ENCODE measurements around the gene RNASEH2B. TPM values are rescaled to one million over a fixed set of nuclear protein-coding genes. Genes with fewer than 3 reads are reported as not detected.

RNASEH2B gene
- total RNA-seq, 1 donor from 2014 or later, result 57.5 TPM

- Histone ChIP-seq H3K36me3 (no peaks in the 10 kb centered on the region), H3F3A (ENCODE audit: low read depth) (no peaks in the 10 kb centered on the region), H4K20me1 (ENCODE audit: low read depth) (no peaks in the 10 kb centered on the region), H3K4me2 (no peak overlapping the region), H3K27ac (no peak overlapping the region), H3K9me3 (ENCODE audit: low read depth) (no peaks in the 10 kb centered on the region), H3K4me3 (no peak overlapping the region), H3K9ac (no peak overlapping the region), H2AFZ (replicated peaks) (no peak overlapping the region), H3K27me3 (no peaks in the 10 kb centered on the region), H3K79me2 (ENCODE audit: low read depth) (no peaks in the 10 kb centered on the region), H3K4me1 (peaks cover 6% of the 10 kb centered on the region)
- no peak for DNase-seq (ENCODE audit: low spot score)
- TF ChIP-seq EZH2phosphoT487 (IDR thresholded peaks at IDR 0.05) (no peak), EZH2 (IDR thresholded peaks at IDR 0.05) (no peak), CTCF (IDR thresholded peaks at IDR 0.05) (no peak)
- no peak overlapping the region for H3K4me3 Mint-ChIP-seq
- H3K36me3 Mint-ChIP-seq, result no peaks in the 10 kb centered on the region
- H3K4me1 Mint-ChIP-seq, result peaks cover 18% of the 10 kb centered on the region
- no peak overlapping the region for H3K27ac Mint-ChIP-seq
- H3K9me3 Mint-ChIP-seq, result no peaks in the 10 kb centered on the region
- H3K27me3 Mint-ChIP-seq (ENCODE audit: insufficient read depth, low read depth), result peaks cover 5% of the 10 kb centered on the region
These were observed 91.1 kb downstream of the RNASEH2B start for GRCh38 chr13:51000571-51001260.

DNA sequence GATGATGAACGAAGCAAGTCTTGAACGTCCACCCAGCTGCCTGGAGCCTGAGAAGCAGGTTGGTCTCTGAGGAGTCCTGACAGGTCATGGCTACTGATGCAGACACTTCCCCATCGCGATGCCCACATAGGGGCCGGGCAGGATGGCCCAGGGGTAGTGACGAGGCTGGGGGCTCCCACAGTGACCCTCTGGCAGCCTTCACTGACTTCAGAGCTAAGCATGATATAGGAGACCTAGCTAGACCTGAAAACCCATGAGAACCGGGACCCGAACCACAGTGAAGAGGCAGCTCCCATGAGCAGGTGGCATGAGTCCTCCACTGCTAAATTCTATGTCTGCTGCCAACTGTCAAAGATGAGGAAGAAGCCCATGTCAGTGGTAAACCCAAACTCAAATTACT is 91.7 kb downstream of the RNASEH2B start:
- Mint-ChIP-seq H3K36me3 (no peaks in the 10 kb centered on the region), H3K4me1 (peaks cover 18% of the 10 kb centered on the region)
- H3K4me3 ChIP-seq, result no peak overlapping the region

DNA sequence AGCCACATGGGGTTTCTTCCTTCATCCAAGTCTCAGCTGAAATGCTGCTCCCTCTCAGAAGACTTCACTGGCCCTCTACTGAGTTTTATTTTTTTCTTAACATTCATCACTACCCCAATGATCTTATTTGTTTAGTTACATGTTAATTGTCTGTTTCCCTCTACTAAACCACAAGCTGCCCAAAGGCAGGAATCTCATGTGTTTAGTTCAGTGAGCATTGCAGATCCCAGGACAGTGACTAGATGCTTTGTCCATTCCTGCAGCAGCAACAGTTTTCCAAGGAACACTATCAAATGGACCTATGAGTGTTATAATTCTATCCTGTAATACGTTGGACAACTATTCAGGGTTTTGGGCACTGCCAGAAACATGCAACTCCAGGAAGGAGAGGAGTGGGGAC is 93.1 kb downstream of the RNASEH2B start:
- no peaks in the 10 kb centered on the region for H4K20me1 ChIP-seq (ENCODE audit: low read depth)
- H3K9ac ChIP-seq, result no peak overlapping the region
- no peak overlapping the region for H3K4me3 Mint-ChIP-seq
- no peaks in the 10 kb centered on the region for H3K79me2 ChIP-seq (ENCODE audit: low read depth)
- H3K27ac ChIP-seq, result no peak overlapping the region
- H3K9me3 Mint-ChIP-seq, result no peaks in the 10 kb centered on the region
- H3K27me3 ChIP-seq, result no peaks in the 10 kb centered on the region
- H3K4me2 ChIP-seq, result no peak overlapping the region
- no peak overlapping the region for H3K4me3 ChIP-seq
- peaks cover 6% of the 10 kb centered on the region for H3K4me1 ChIP-seq
- no peaks in the 10 kb centered on the region for H3K9me3 ChIP-seq (ENCODE audit: low read depth)
- H2AFZ ChIP-seq (replicated peaks), result no peak overlapping the region
- no peaks in the 10 kb centered on the region for H3F3A ChIP-seq (ENCODE audit: low read depth)
- no peak for TF ChIP-seq EZH2 (IDR thresholded peaks at IDR 0.05)
- TF ChIP-seq CTCF (IDR thresholded peaks at IDR 0.05), result no peak
- TF ChIP-seq EZH2phosphoT487 (IDR thresholded peaks at IDR 0.05), result no peak
- H3K27ac Mint-ChIP-seq, result no peak overlapping the region
- H3K36me3 ChIP-seq, result no peaks in the 10 kb centered on the region
- no peaks in the 10 kb centered on the region for H3K36me3 Mint-ChIP-seq
- peaks cover 18% of the 10 kb centered on the region for H3K4me1 Mint-ChIP-seq
- H3K27me3 Mint-ChIP-seq (ENCODE audit: insufficient read depth, low read depth), result peaks cover 5% of the 10 kb centered on the region
- DNase-seq (ENCODE audit: low spot score), result no peak

More for the DNA sequence above, 91.7 kb downstream of the RNASEH2B start:
- Histone ChIP-seq H3K36me3 (no peaks in the 10 kb centered on the region), H3K9me3 (ENCODE audit: low read depth) (no peaks in the 10 kb centered on the region), H2AFZ (replicated peaks) (no peak overlapping the region), H3F3A (ENCODE audit: low read depth) (no peaks in the 10 kb centered on the region), H3K4me2 (no peak overlapping the region), H3K27ac (no peak overlapping the region), H3K79me2 (ENCODE audit: low read depth) (no peaks in the 10 kb centered on the region), H3K27me3 (no peaks in the 10 kb centered on the region), H4K20me1 (ENCODE audit: low read depth) (no peaks in the 10 kb centered on the region), H3K4me1 (peaks cover 6% of the 10 kb centered on the region), H3K9ac (no peak overlapping the region)
- DNase-seq (ENCODE audit: low spot score), result no peak
- Mint-ChIP-seq H3K27me3 (ENCODE audit: insufficient read depth, low read depth) (peaks cover 5% of the 10 kb centered on the region), H3K4me3 (no peak overlapping the region), H3K9me3 (no peaks in the 10 kb centered on the region), H3K27ac (no peak overlapping the region)
- TF ChIP-seq EZH2phosphoT487 (IDR thresholded peaks at IDR 0.05) (no peak), EZH2 (IDR thresholded peaks at IDR 0.05) (no peak), CTCF (IDR thresholded peaks at IDR 0.05) (no peak)
